Measurements from ENCODE around the gene CLDND1. TPM values are rescaled to one million over a fixed set of nuclear protein-coding genes. Genes with fewer than 3 reads are reported as not detected.

The CLDND1 gene
- total and polyA plus RNA-seq, 2 donors (not counting 1 experiment from before 2014, with no cell fraction given): 69.4 to 134 TPM

DNA sequence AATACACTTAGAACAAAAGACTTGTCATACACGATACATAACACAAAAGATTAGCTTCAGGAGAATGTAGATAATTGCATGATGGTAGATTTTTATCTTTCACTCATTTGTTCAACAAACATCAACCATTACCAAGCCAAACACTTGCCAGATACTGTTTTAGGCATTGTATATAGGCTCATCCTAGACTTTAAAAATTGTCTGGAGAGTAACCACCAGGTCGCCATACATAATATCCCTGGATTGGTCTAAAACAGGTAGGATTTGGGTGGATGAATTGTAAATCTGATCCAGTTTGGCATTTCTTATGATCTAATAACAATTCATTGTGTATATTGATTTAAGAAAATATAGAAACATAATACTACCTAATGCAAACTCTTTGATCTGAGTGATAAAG is 31.9 kb upstream of the CLDND1 start:
- no peak overlapping the region for H3K9ac ChIP-seq (ENCODE audit: low read length)
- H3K4me1 Mint-ChIP-seq: peaks cover 41% of the 10 kb centered on the region
- H2AFZ ChIP-seq (ENCODE audit: insufficient read depth, low read depth, low read length, poor library complexity, severe bottlenecking): no peak overlapping the region
- peaks cover 7% of the 10 kb centered on the region for H3K27me3 Mint-ChIP-seq
- peaks cover 3 to 27% of the 10 kb centered on the region in 2 donors for H3K4me1 ChIP-seq (ENCODE audit: control insufficient read depth in 2 of 2, insufficient read depth in 2 of 2, low read length in 2 of 2)
- H3K27ac ChIP-seq (ENCODE audit: low read length in 2 of 2): no peak overlapping the region
- H3K9me3 Mint-ChIP-seq (ENCODE audit: insufficient read depth): no peaks in the 10 kb centered on the region
- no peak overlapping the region for H3K4me3 ChIP-seq (ENCODE audit: control extremely low read depth in 1 of 5, extremely low read depth in 1 of 5, insufficient read depth in 1 of 5, low read depth in 2 of 5, low read length in 4 of 5)
- TF ChIP-seq, protein P1, sequence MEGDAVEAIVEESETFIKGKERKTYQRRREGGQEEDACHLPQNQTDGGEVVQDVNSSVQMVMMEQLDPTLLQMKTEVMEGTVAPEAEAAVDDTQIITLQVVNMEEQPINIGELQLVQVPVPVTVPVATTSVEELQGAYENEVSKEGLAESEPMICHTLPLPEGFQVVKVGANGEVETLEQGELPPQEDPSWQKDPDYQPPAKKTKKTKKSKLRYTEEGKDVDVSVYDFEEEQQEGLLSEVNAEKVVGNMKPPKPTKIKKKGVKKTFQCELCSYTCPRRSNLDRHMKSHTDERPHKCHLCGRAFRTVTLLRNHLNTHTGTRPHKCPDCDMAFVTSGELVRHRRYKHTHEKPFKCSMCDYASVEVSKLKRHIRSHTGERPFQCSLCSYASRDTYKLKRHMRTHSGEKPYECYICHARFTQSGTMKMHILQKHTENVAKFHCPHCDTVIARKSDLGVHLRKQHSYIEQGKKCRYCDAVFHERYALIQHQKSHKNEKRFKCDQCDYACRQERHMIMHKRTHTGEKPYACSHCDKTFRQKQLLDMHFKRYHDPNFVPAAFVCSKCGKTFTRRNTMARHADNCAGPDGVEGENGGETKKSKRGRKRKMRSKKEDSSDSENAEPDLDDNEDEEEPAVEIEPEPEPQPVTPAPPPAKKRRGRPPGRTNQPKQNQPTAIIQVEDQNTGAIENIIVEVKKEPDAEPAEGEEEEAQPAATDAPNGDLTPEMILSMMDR (IDR thresholded peaks at IDR 0.05): no peak
- TF ChIP-seq EZH2 (IDR thresholded peaks at IDR 0.05; ENCODE audit: borderline replicate concordance, insufficient read depth, low read depth, low read length, poor library complexity, severe bottlenecking): no peak
- ChIA-PET CTCF (no interaction called here), POLR2A (no interaction called here)
- no CpG with 5 or more reads among the region's 2 CpGs for WGBS (ENCODE audit: insufficient coverage)
- intact Hi-C loops (cut with micrococcal nuclease): no loop called here
- H3K9me3 ChIP-seq (ENCODE audit: control extremely low read depth in 1 of 3, control insufficient read depth in 2 of 3, insufficient read depth in 1 of 3, low read length in 2 of 3): peaks cover 0 to 1% (median 0%) of the 10 kb centered on the region in 3 donors
- H3K27me3 ChIP-seq (replicated peaks in 1 of 4; ENCODE audit: control extremely low read depth in 1 of 4, control insufficient read depth in 3 of 4, insufficient read depth in 4 of 4, low read length in 3 of 4): no peaks in the 10 kb centered on the region
- DNase-seq (no peak), ATAC-seq (ENCODE audit: low read depth) (no peak)
- no peaks in the 10 kb centered on the region for H3K36me3 ChIP-seq (replicated peaks in 1 of 2; ENCODE audit: control extremely low read depth in 1 of 2, control insufficient read depth in 1 of 2, extremely low read depth in 1 of 2, insufficient read depth in 2 of 2, low read length in 1 of 2)
- H3K27ac Mint-ChIP-seq: no peak overlapping the region
- H3K4me2 ChIP-seq (replicated peaks; ENCODE audit: low read depth, low read length, poor library complexity, severe bottlenecking): no peak overlapping the region
- H3K4me3 Mint-ChIP-seq: no peak overlapping the region
- no peaks in the 10 kb centered on the region for H3K79me2 ChIP-seq (ENCODE audit: control insufficient read depth, insufficient read depth, low read length)
- H4K20me1 ChIP-seq (ENCODE audit: control insufficient read depth, insufficient read depth, low read length, poor library complexity, severe bottlenecking): no peaks in the 10 kb centered on the region

GRCh38 chr3:98553753-98554152 is 31.1 kb upstream of the CLDND1 start:
- intact Hi-C loops (cut with micrococcal nuclease): no loop called here
- Histone ChIP-seq H3K4me2 (replicated peaks; ENCODE audit: low read depth, low read length, poor library complexity, severe bottlenecking) (no peak overlapping the region), H3K79me2 (ENCODE audit: control insufficient read depth, insufficient read depth, low read length) (no peaks in the 10 kb centered on the region), H3K27ac (ENCODE audit: low read length in 2 of 2) (peak overlapping the region in 1 of 2 donors; percentile 41), H3K9ac (ENCODE audit: low read length) (no peak overlapping the region), H4K20me1 (ENCODE audit: control insufficient read depth, insufficient read depth, low read length, poor library complexity, severe bottlenecking) (no peaks in the 10 kb centered on the region), H3K4me1 (ENCODE audit: control insufficient read depth in 2 of 2, insufficient read depth in 2 of 2, low read length in 2 of 2) (peaks cover 3 to 27% of the 10 kb centered on the region in 2 donors), H3K4me3 (ENCODE audit: control extremely low read depth in 1 of 5, extremely low read depth in 1 of 5, insufficient read depth in 1 of 5, low read depth in 2 of 5, low read length in 4 of 5) (no peak overlapping the region), H2AFZ (ENCODE audit: insufficient read depth, low read depth, low read length, poor library complexity, severe bottlenecking) (no peak overlapping the region), H3K9me3 (ENCODE audit: control extremely low read depth in 1 of 3, control insufficient read depth in 2 of 3, insufficient read depth in 1 of 3, low read length in 2 of 3) (peaks cover 0 to 1% (median 0%) of the 10 kb centered on the region in 3 donors), H3K36me3 (replicated peaks in 1 of 2; ENCODE audit: control extremely low read depth in 1 of 2, control insufficient read depth in 1 of 2, extremely low read depth in 1 of 2, insufficient read depth in 2 of 2, low read length in 1 of 2) (no peaks in the 10 kb centered on the region), H3K27me3 (replicated peaks in 1 of 4; ENCODE audit: control extremely low read depth in 1 of 4, control insufficient read depth in 3 of 4, insufficient read depth in 4 of 4, low read length in 3 of 4) (no peaks in the 10 kb centered on the region)
- no CpG with 5 or more reads among the region's 2 CpGs for WGBS (ENCODE audit: insufficient coverage)
- TF ChIP-seq, protein P1 (IDR thresholded peaks at IDR 0.05): no peak
- TF ChIP-seq EZH2 (IDR thresholded peaks at IDR 0.05; ENCODE audit: borderline replicate concordance, insufficient read depth, low read depth, low read length, poor library complexity, severe bottlenecking): no peak
- CTCF ChIA-PET: no interaction called here
- peaks cover 7% of the 10 kb centered on the region for H3K27me3 Mint-ChIP-seq
- H3K27ac Mint-ChIP-seq: no peak overlapping the region
- H3K9me3 Mint-ChIP-seq (ENCODE audit: insufficient read depth): no peaks in the 10 kb centered on the region
- ATAC-seq (ENCODE audit: low read depth) (no peak), DNase-seq (no peak)
- POLR2A ChIA-PET: no interaction called here
- peaks cover 41% of the 10 kb centered on the region for H3K4me1 Mint-ChIP-seq
- H3K4me3 Mint-ChIP-seq: no peak overlapping the region

Measured in B cell (primary cell).